Activated CD4-positive, CD25-positive, alpha-beta regulatory T cell treated with anti-CD3 and anti-CD28 coated beads, Interleukin-2, amount 50 U/mL, for 72 hours (primary cell): Measurements from ENCODE around the gene CCDC184.
"Not testable (repeated sequence)": the region's sequence is repeated elsewhere in the genome, so short reads cannot be mapped to it uniquely, and the experiment has no call there.

Experiments used
- DNase-seq: peaks from one replicate; pipeline ENCODE4 v3.0.0; 2021

The CCDC184 gene

DNA sequence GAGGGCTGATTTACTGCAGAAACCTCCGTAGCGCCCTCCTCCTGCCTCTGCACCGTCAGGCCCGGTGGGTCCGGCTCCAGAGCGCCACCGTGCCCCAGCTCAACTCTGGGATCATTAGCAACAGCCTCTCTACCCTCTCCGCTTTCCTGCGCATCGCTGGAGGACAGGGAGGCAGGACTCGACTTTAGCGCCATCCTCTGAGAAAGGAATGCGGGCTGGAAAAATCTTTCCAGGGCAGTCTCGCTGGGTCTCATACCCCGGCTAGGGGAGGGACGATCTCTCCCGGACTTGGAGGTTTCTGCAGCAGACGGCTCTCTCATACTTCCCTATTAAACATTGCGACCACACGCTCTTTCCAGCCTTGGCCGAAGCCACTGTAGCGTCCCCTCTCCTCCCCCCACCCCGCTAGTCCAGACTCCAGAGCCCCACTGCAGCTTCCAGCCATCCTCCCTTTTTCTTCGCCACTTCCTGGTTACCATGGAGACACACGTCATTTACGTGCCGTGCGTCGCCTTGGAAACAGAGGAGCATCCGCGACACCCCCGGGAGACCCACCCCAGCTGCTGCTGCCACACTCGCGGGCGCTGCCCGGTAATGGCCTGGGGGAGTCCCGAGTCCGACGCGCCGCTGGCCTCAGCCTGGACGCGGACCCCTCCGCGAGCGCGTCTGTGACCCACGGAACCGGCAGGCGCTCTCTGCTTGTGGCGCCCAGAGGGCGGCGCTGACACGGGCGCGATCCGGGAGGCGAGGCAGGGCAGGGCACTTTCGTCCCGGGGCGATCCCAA lies at the start of gene CCDC184:
Gene CCDC184, plus strand, starts transcription at position 554 of the 785 bp plus-strand sequence. CDS start 479 bp downstream, outside the sequence.
- peak; percentile 70 for DNase-seq

GRCh38 chr12:48135027-48135426 lies 48.4 kb upstream of the CCDC184 start:
- DNase-seq, result no peak

GRCh38 chr12:48142818-48143674 lies 40.4 kb upstream of the CCDC184 start:
- DNase-seq, result no peak

DNA sequence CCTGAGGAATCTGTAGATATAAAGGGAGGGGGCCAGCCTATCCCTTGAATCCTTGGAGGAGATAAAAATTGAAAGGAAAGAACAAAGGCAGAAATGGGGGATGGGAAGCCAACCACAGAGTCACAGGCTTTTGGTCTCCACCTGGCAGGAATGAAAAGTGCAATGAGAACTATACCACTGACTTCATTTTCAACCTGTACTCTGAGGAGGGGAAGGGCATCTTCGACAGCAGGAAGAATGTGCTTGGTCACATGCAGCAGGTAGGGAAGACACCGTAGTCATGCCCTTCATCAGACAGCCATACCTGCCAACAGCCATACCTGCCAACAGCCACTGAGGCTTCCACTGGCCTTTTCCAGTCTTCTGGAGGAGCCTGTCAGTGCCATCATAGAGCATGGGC lies 39.5 kb upstream of the CCDC184 start:
- DNase-seq, result no peak

- no peak for DNase-seq
Observed at GRCh38 chr12:48145981-48146380, 37.5 kb upstream of the CCDC184 start.

DNA sequence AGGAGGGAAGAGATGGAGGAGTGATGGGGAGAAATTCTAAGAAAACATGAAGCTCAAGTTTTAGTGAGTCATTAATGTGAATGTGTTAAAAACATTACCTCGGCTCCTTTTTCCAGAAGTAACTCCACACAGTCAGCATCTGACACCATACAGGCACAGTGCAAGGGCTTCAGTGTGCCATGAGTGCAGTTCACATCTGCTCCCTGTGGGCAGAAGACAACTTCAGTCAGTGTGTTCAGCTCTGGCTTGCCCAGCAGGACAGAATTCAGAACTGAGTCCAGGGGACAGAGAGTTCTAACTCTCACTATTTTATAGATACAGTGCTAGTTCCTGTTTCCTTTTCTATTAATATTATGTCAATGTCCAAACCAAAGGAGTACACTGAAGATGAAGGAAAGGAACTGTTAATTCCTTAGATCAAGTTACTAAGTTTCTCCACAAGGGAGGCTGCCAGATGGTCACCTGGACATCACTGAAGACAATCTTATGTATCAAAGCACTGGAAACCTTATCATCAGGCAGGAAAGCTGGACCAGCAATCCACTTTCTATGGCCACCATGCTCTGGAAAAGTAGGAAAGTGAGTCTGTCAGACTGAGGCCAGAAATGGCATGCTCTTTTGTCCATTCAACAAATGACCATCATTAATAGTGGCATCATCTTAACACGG lies 32.2 kb upstream of the CCDC184 start:
- no peak for DNase-seq

DNA sequence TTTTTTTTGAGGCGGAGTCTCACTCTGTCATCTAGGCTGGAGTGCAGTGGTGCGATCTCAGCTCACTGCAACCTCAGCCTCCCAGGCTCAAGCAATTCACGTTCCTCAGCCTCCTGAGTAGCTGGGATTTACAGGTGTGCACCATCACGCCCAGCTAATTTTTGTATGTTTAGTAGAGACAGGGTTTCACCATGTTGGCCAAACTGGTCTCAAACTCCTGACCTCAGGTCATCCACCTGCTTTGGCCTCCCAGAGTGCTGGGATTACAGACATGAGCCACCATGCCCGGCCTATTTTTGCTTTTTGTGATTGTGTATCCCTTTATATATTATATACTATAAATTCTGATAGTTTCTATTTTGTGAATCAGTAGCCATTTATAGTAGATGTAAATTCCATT lies 27.7 kb upstream of the CCDC184 start:
- not testable (repeated sequence) for DNase-seq

DNA sequence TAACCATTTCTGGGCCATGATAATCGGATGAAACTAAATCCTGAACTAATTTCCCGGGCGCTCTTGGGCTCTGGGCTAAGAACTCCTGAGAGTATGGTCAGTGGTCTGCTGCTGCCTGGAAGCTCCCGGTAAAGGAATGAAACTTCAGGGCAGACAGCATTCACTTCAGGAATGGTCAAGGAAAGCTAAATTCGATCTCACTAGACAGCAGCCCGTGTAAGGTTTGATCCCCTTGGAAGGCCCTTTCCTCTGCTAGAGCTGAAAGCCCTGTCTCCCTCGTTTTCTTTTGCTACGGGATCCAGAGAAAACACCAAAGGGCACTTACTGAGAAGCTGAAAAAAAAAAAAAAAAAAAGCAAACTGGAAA lies 26.8 kb upstream of the CCDC184 start:
- DNase-seq, result no peak

DNA sequence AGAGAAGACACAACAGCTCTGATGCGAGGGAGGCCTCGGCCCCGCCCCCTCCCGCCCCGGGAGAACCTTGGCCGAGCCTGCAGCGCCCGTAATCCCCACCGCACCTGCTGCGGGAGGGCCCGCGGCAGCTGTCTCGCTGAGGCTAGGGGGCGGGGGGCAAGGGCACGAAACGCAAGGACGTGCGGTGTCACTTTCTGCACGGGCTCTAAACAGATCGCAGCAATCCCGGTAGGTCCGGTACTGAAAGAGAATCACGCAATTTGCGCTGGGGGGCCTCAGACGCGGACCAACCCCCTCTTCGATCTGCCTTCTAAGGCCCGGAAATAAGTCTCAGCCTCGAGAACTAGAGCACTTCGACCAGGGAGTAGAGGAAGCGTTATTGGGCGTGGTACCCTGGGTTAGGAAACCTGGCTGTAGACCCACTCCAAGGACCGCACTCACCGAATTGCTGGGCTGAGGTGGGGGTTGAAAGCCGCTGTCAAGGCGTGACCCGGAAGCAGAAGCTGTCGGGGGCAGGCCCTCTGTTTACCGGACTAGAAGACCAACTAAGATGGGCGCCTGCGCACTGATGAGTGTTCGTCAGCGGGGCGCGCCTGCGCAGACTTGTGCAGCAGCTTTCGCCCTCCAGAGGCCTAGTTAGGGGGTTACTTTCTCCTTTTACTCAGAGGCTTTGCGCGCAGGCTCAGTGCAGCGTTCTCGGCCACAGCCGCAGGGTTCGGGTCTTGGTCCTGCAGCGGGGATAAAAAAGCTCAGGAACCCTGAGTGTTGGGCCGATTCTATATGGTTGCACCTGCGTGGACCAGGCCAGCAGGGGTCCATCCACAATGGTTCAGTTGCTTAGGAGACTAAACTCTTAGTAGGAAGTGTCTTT lies 26.2 kb upstream of the CCDC184 start, which contains the start of gene ASB8:
Gene ASB8, minus strand, starts transcription at position 498 of the 871 bp plus-strand sequence. CDS start 4,019 bp downstream, outside the sequence.
- DNase-seq, result peak; percentile 99

DNA sequence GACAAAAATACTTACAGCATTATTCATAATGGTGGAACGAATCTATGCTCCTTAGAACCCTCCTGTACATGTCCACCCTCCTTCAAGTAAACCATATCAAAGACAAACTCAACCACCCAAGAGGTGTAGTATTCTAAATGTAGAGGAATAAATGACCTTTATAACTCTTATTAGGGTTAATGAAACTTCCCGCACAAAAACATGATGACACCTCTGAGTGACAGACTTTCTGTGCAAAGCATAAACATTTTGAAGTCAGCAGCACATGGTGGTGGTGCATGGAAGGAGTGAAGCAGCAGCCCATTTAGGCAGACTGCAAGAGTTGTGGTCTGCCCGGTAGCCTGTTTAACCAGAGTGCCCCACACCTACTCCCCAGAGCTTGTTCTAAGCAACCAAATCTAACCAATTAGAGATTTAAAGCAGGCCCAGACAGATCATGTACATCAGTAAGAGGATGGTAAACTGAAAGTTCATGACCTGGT lies 25.5 kb upstream of the CCDC184 start:
- no peak for DNase-seq

DNA sequence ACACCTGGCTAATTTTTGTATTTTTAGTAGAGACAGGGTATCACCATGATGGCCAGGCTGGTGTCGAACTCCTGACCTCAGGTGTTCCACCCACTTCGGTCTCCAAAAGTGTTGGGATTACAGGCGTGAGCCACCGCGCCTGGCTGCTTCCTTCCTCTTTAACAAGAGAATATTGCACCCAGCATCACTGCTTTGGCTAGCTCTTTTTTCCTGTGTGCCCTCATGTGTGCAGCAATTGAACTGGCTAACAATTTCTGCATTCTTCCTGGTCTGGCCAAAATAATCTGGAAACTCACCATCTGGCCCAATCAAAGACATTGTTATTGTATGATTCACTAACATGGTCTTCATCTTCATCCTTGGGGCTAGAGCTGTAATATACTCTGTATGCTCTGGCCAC lies 23.4 kb upstream of the CCDC184 start:
- DNase-seq, result no peak

GRCh38 chr12:48160807-48161206 lies 22.6 kb upstream of the CCDC184 start:
- DNase-seq, result no peak

DNA sequence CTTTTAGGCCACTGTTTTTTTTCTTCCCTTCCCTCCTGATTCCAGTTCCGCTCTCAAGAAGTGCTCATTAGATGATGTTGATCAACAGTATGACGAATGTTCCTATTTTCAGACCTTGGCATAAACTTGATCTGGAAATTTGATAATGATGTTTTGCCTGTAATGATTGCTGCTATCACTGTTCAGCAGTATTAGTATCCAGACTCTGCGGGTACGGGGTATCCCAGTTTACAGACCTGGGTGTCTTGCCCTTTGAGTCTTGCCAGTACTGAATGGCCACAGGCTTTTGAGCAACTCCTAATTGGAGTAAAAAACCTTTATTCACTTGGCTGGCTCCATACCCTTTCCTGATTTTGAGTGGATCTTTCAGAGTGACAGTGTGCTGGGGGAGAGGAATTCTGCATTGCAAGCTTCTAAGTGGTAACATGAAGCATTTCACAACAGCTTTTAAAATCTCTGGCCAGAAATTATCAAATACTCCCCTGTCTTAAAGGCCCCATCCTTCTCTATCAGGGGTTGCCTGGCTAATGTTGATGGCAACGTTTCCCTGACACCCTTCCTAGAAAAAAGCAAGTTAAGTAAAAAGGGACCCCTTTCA lies 20.2 kb upstream of the CCDC184 start:
- no peak for DNase-seq

GRCh38 chr12:48164451-48164850 lies 19.0 kb upstream of the CCDC184 start:
- no peak for DNase-seq

- no peak for DNase-seq
Observed at GRCh38 chr12:48165089-48165981, 18.1 kb upstream of the CCDC184 start.

- no peak for DNase-seq
Observed at GRCh38 chr12:48169011-48169410, 14.4 kb upstream of the CCDC184 start.

DNA sequence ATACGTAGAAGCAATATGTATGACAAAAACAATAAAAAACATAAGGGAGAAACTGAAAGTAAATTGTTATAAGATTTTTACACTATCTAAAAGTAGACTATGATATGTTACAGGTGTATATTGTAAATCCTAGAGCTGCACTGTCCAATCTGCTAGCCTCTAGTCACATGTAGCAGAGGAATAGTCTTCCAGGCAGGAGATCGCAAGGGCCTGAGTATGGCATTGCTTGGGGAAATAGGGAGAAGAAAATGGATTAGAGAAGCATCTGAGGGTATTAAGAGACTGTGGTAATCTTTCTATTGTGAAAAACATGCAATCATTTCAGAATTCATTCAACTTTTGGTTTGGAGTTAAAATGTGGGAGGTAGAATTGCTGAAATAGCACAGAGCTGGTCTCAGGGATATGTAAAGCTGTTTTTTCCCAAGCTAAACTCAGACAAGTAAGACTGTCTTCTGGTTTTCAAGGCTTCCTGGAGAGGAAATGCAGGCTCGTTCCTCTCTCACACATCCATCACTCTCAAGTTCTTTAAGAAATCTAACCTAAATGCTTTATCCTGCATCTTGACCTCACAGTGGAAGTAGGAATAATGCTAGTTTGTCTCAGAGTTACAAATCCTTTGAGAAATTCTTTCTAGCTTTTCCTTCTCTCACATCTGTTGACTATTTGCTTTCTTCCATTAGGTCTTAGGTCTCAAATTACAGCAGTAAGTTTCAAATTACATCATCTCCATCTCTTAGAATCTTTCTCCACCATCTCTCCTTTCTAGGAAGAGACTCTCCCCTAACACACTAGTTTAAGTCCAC lies 7.6 kb upstream of the CCDC184 start:
- no peak for DNase-seq

GRCh38 chr12:48176417-48176751 lies 7.1 kb upstream of the CCDC184 start:
- no peak for DNase-seq

GRCh38 chr12:48177982-48178381 lies 5.5 kb upstream of the CCDC184 start:
- DNase-seq, result no peak

DNA sequence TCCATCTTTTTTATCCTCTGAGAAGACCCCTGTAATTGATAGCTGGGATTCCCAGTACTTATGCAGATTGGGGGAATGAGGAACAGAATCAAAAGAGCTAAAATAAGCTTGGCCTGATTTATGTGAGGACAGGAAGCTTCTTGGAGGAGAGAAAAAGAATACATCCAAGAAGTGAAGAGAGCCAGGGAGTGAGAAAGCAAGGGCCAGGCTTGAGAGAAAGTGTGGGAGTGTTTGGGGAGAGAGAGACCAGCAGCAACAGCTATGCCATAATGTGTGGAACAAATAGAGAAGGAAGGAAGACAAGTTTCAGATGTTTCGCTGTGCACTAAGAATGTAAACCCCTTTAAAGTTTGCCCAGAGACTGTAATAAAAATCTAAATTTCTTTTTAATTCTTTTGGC lies 4.0 kb upstream of the CCDC184 start:
- no peak for DNase-seq
